ENCODE results near the gene C5orf63.

C5orf63 gene

DNA sequence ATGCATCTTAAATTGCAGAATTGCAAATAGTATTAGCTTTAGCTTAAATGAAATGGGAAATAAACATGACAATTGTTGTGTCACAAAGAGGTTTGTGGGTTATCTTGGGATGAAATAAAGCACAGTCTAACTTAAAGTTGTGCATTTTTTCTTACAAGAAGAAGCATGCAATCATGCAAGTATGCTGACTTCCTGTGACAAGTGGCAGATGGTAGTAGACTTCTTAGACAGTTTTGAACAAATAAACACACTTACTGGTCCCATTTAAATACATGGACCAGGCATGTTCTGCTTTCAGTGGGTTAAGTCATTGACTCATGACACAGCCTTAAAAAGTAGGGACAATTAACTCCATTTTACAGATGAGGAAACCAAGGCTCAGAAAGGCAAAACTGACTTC lies 15.9 kb upstream of the C5orf63 start:
- Histone ChIP-seq H3K4me3 (no peak overlapping the region), H3K27me3 (peaks cover 0 to 3% of the 10 kb centered on the region in 2 donors), H3K27ac (no peak overlapping the region), H3K4me1 (no peaks in the 10 kb centered on the region), H3K36me3 (no peaks in the 10 kb centered on the region), H3K9me3 (no peaks in the 10 kb centered on the region)
- no peak for DNase-seq
- intact Hi-C loops (cut with DNase I; ENCODE audit: low total_unique reads): no loop called here
- TF ChIP-seq, protein P1, sequence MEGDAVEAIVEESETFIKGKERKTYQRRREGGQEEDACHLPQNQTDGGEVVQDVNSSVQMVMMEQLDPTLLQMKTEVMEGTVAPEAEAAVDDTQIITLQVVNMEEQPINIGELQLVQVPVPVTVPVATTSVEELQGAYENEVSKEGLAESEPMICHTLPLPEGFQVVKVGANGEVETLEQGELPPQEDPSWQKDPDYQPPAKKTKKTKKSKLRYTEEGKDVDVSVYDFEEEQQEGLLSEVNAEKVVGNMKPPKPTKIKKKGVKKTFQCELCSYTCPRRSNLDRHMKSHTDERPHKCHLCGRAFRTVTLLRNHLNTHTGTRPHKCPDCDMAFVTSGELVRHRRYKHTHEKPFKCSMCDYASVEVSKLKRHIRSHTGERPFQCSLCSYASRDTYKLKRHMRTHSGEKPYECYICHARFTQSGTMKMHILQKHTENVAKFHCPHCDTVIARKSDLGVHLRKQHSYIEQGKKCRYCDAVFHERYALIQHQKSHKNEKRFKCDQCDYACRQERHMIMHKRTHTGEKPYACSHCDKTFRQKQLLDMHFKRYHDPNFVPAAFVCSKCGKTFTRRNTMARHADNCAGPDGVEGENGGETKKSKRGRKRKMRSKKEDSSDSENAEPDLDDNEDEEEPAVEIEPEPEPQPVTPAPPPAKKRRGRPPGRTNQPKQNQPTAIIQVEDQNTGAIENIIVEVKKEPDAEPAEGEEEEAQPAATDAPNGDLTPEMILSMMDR (IDR thresholded peaks at IDR 0.05): no peak

DNA sequence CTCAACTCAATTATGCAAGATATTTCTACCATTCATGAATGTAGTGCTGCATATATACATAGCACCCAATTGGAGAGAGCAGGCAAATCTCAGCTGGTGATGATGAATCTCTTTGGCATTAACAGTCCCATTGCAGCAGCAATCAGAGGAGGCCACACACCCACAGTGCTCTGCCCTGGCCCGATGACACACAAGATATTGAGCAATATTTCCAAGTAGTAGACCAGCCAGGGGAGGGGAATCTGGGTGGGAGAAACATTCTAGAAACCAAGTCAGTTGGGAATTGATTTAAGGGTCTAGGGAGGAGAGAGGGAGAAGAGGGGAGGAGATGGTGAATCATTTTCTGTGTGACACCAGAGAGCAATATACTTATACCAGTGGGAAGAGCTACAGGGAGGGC lies 14.9 kb upstream of the C5orf63 start:
- TF ChIP-seq, protein P1 (IDR thresholded peaks at IDR 0.05): no peak
- intact Hi-C loops (cut with DNase I; ENCODE audit: low total_unique reads): no loop called here
- Histone ChIP-seq H3K27me3 (peaks cover 0 to 3% of the 10 kb centered on the region in 2 donors), H3K27ac (no peak overlapping the region), H3K36me3 (no peaks in the 10 kb centered on the region), H3K9me3 (no peaks in the 10 kb centered on the region), H3K4me3 (no peak overlapping the region), H3K4me1 (no peaks in the 10 kb centered on the region)
- no peak for DNase-seq

DNA sequence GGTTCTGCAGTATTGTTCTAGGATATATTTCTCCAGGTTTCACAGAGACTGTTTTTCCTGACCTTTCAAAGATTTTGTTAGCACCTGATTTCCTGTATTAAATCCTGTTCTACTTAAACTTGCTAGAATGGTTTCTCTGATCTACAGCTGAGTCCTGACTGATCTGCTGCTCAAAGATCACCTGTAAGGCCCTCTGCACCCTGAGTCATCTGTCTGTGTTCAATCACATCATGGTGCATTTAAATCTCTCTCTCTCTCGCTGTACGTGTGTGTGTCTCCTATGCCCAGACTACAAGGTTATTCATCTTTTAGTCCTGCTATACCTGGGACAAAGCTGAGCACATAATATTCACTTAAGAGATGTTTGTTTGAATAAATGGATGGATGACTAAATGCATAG lies 13.3 kb upstream of the C5orf63 start:
- no peak for DNase-seq
- peaks cover 0 to 3% of the 10 kb centered on the region in 2 donors for H3K27me3 ChIP-seq
- H3K36me3 ChIP-seq: no peaks in the 10 kb centered on the region
- TF ChIP-seq, protein P1 (IDR thresholded peaks at IDR 0.05): no peak
- H3K27ac ChIP-seq: no peak overlapping the region
- no peaks in the 10 kb centered on the region for H3K9me3 ChIP-seq
- intact Hi-C loops (cut with DNase I; ENCODE audit: low total_unique reads): no loop called here
- H3K4me1 ChIP-seq: no peaks in the 10 kb centered on the region
- no peak overlapping the region for H3K4me3 ChIP-seq

DNA sequence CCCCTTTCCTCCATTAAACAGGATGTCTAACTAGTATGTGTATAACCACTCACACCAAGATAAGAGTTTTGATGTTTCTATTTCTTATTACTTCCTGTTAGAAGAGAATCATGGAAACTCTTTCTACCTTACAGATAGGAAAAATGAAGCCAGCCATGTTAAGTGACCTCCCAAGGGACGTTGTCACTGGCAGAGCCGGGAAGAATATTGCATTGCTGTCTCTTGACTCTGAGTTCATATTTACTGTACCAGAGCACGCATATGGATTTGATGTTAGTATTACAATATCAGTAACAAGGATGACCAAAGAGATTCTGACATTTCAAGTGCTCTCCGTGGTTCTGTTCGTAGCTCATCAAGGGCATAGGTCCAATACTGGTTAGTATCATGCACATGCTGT lies 12.5 kb upstream of the C5orf63 start:
- no peak overlapping the region for H3K4me3 ChIP-seq
- TF ChIP-seq, protein P1 (IDR thresholded peaks at IDR 0.05): no peak
- no peak overlapping the region for H3K27ac ChIP-seq
- H3K27me3 ChIP-seq: peaks cover 0 to 3% of the 10 kb centered on the region in 2 donors
- no peaks in the 10 kb centered on the region for H3K36me3 ChIP-seq
- no peaks in the 10 kb centered on the region for H3K4me1 ChIP-seq
- H3K9me3 ChIP-seq: no peaks in the 10 kb centered on the region
- DNase-seq: no peak
- intact Hi-C loops (cut with DNase I; ENCODE audit: low total_unique reads): no loop called here

DNA sequence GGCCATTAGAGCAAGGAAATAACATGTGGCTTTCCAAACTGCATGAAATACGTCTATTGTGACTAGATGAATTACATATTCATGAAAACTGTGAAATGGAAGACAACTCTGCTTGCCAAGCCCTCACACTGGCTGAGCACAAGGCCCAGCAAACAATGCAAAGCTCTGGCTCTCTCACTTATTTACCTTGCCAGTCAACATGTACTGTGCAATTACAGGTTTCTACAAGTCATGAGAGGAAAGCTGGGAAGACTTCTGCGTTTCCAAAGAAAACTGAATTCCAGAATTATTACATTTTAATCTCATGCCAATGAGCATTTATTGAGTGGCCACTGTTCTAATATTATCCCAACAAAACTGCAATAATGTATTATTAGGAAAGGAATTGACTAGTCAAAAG lies 12.1 kb upstream of the C5orf63 start:
- Histone ChIP-seq H3K27me3 (peaks cover 0 to 3% of the 10 kb centered on the region in 2 donors), H3K9me3 (no peaks in the 10 kb centered on the region), H3K4me3 (no peak overlapping the region), H3K27ac (no peak overlapping the region), H3K4me1 (no peaks in the 10 kb centered on the region), H3K36me3 (no peaks in the 10 kb centered on the region)
- TF ChIP-seq, protein P1 (IDR thresholded peaks at IDR 0.05): no peak
- intact Hi-C loops (cut with DNase I; ENCODE audit: low total_unique reads): no loop called here
- no peak for DNase-seq

DNA sequence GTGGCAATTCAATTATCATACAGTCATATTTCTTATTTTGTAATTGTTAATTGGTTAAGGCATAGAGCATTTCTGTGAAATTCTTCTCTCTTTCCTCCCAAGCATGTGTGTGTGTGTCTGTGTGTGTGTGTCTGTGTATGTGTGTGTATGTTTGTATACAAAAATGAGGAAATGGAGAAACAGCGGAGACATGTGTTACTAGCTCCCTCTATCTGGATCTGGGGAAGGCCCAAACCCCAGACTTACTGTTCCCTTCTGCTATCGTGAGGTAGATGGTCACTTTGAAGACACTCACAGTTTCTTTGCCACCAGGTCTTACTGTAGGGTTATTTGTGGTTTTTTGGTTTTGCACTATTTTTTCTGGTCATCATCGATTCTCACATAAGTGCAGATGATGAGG lies 11.4 kb upstream of the C5orf63 start:
- Histone ChIP-seq H3K4me3 (no peak overlapping the region), H3K9me3 (no peaks in the 10 kb centered on the region), H3K4me1 (no peaks in the 10 kb centered on the region), H3K27ac (no peak overlapping the region), H3K27me3 (peaks cover 0 to 3% of the 10 kb centered on the region in 2 donors), H3K36me3 (no peaks in the 10 kb centered on the region)
- no peak for DNase-seq
- intact Hi-C loops (cut with DNase I; ENCODE audit: low total_unique reads): no loop called here
- TF ChIP-seq, protein P1 (IDR thresholded peaks at IDR 0.05): no peak
